ENCODE results near the gene RYR2.

Gene RYR2

GRCh38 chr1:237712586-237713157, 670.7 kb downstream of the RYR2 start:
- Histone ChIP-seq H3K36me3 (no peaks in the 10 kb centered on the region), H3K9ac (no peak overlapping the region), H3K9me3 (replicated peaks in 1 of 11) (no peaks in the 10 kb centered on the region), H3K4me1 (peaks cover 0 to 12% (median 0%) of the 10 kb centered on the region in 10 experiments; a peak in 1 of 20 replicates), H3K27me3 (no peaks in the 10 kb centered on the region), H4K20me1 (no peaks in the 10 kb centered on the region), H3K4me3 (no peak overlapping the region), H3K27ac (no peak overlapping the region), H3K4me2 (no peak overlapping the region)
- TF ChIP-seq Cebpa-rat (IDR thresholded peaks at IDR 0.05), result no peak

- Histone ChIP-seq H3K4me1 (peaks cover 0 to 12% (median 0%) of the 10 kb centered on the region in 10 experiments; a peak in 2 of 20 replicates), H3K27ac (no peak overlapping the region), H3K4me2 (no peak overlapping the region), H3K9me3 (replicated peaks in 1 of 11) (no peaks in the 10 kb centered on the region), H4K20me1 (no peaks in the 10 kb centered on the region), H3K36me3 (no peaks in the 10 kb centered on the region), H3K4me3 (no peak overlapping the region), H3K9ac (no peak overlapping the region), H3K27me3 (no peaks in the 10 kb centered on the region)
- no peak for TF ChIP-seq Cebpa-rat (IDR thresholded peaks at IDR 0.05)
Measured at GRCh38 chr1:237713916-237714315, 671.9 kb downstream of the RYR2 start.

GRCh38 chr1:237717106-237717505, 675.1 kb downstream of the RYR2 start:
- no peak for TF ChIP-seq Cebpa-rat (IDR thresholded peaks at IDR 0.05)
- no peaks in the 10 kb centered on the region for H3K36me3 ChIP-seq
- no peak overlapping the region for H3K9ac ChIP-seq
- H3K27me3 ChIP-seq, result no peaks in the 10 kb centered on the region
- H3K27ac ChIP-seq, result no peak overlapping the region
- H3K4me1 ChIP-seq, result peaks cover 0 to 7% (median 0%) of the 10 kb centered on the region in 10 experiments; a peak in 2 of 20 replicates
- H3K4me3 ChIP-seq, result no peak overlapping the region
- H4K20me1 ChIP-seq, result no peaks in the 10 kb centered on the region
- H3K9me3 ChIP-seq (replicated peaks in 1 of 11), result peaks cover 0 to 6% (median 0%) of the 10 kb centered on the region in 11 experiments; a peak in 2 of 22 replicates
- no peak overlapping the region for H3K4me2 ChIP-seq

- H3K4me2 ChIP-seq, result no peak overlapping the region
- no peaks in the 10 kb centered on the region for H3K9me3 ChIP-seq (replicated peaks in 1 of 11)
- TF ChIP-seq Cebpa-rat (IDR thresholded peaks at IDR 0.05), result no peak
- H3K4me1 ChIP-seq, result no peaks in the 10 kb centered on the region
- no peaks in the 10 kb centered on the region for H4K20me1 ChIP-seq
- no peak overlapping the region for H3K4me3 ChIP-seq
- no peak overlapping the region for H3K27ac ChIP-seq
- H3K9ac ChIP-seq, result no peak overlapping the region
- H3K27me3 ChIP-seq, result no peaks in the 10 kb centered on the region
- no peaks in the 10 kb centered on the region for H3K36me3 ChIP-seq
Measured at GRCh38 chr1:237730826-237731350, 688.9 kb downstream of the RYR2 start.

- Histone ChIP-seq H3K9ac (no peak overlapping the region), H3K36me3 (no peaks in the 10 kb centered on the region), H3K27ac (no peak overlapping the region), H3K4me3 (no peak overlapping the region), H3K9me3 (replicated peaks in 1 of 11) (no peaks in the 10 kb centered on the region), H3K27me3 (no peaks in the 10 kb centered on the region), H4K20me1 (no peaks in the 10 kb centered on the region), H3K4me1 (peaks cover 0 to 8% (median 2%) of the 10 kb centered on the region in 10 experiments; a peak in 1 of 20 replicates), H3K4me2 (no peak overlapping the region)
- no peak for TF ChIP-seq Cebpa-rat (IDR thresholded peaks at IDR 0.05)
Measured at GRCh38 chr1:237732657-237733056, 690.7 kb downstream of the RYR2 start.

GRCh38 chr1:237736372-237737029, 694.5 kb downstream of the RYR2 start:
- peak overlapping the region in 2 of 11 experiments; percentile 3 to 10; a peak in 3 of 22 replicates for H3K4me2 ChIP-seq
- no peak overlapping the region for H3K27ac ChIP-seq
- TF ChIP-seq Cebpa-rat (IDR thresholded peaks at IDR 0.05), result no peak
- H3K4me1 ChIP-seq, result peaks cover 0 to 8% (median 2%) of the 10 kb centered on the region in 10 experiments; a peak in 1 of 20 replicates
- H3K27me3 ChIP-seq, result no peaks in the 10 kb centered on the region
- no peaks in the 10 kb centered on the region for H3K36me3 ChIP-seq
- no peak overlapping the region for H3K4me3 ChIP-seq
- H3K9me3 ChIP-seq (replicated peaks in 1 of 11), result no peaks in the 10 kb centered on the region
- H3K9ac ChIP-seq, result no peak overlapping the region
- H4K20me1 ChIP-seq, result no peaks in the 10 kb centered on the region

- Histone ChIP-seq H3K4me3 (no peak overlapping the region), H3K4me2 (no peak overlapping the region), H3K36me3 (no peaks in the 10 kb centered on the region), H3K27me3 (no peaks in the 10 kb centered on the region), H3K27ac (no peak overlapping the region), H3K9me3 (replicated peaks in 1 of 11) (no peaks in the 10 kb centered on the region), H4K20me1 (no peaks in the 10 kb centered on the region), H3K4me1 (peaks cover 0 to 8% (median 2%) of the 10 kb centered on the region in 10 experiments; a peak in 1 of 20 replicates), H3K9ac (no peak overlapping the region)
- no peak for TF ChIP-seq Cebpa-rat (IDR thresholded peaks at IDR 0.05)
Measured at GRCh38 chr1:237737448-237737847, 695.5 kb downstream of the RYR2 start.

- H3K4me2 ChIP-seq, result no peak overlapping the region
- no peak overlapping the region for H3K9ac ChIP-seq
- H3K4me1 ChIP-seq, result peaks cover 0 to 8% (median 2%) of the 10 kb centered on the region in 10 experiments; a peak in 1 of 20 replicates
- H4K20me1 ChIP-seq, result no peaks in the 10 kb centered on the region
- H3K9me3 ChIP-seq (replicated peaks in 1 of 11), result no peaks in the 10 kb centered on the region
- H3K4me3 ChIP-seq, result no peak overlapping the region
- H3K27me3 ChIP-seq, result no peaks in the 10 kb centered on the region
- no peaks in the 10 kb centered on the region for H3K36me3 ChIP-seq
- no peak for TF ChIP-seq Cebpa-rat (IDR thresholded peaks at IDR 0.05)
- no peak overlapping the region for H3K27ac ChIP-seq
Measured at GRCh38 chr1:237737938-237738610, 696.1 kb downstream of the RYR2 start.

GRCh38 chr1:237740846-237741245, 698.9 kb downstream of the RYR2 start:
- H3K4me1 ChIP-seq, result peaks cover 0 to 8% (median 2%) of the 10 kb centered on the region in 10 experiments; a peak in 1 of 20 replicates
- no peak for TF ChIP-seq Cebpa-rat (IDR thresholded peaks at IDR 0.05)
- no peak overlapping the region for H3K4me2 ChIP-seq
- no peak overlapping the region for H3K27ac ChIP-seq
- no peaks in the 10 kb centered on the region for H4K20me1 ChIP-seq
- no peaks in the 10 kb centered on the region for H3K36me3 ChIP-seq
- H3K9ac ChIP-seq, result no peak overlapping the region
- no peaks in the 10 kb centered on the region for H3K9me3 ChIP-seq (replicated peaks in 1 of 11)
- H3K27me3 ChIP-seq, result no peaks in the 10 kb centered on the region
- no peak overlapping the region for H3K4me3 ChIP-seq

All from BLaER1 treated with 17β-estradiol and CSF1 and Interleukin-3, amounts not matched to agents 10 nM and 100 nM (cell line).